ENCODE results near the gene LRP5.
"Not testable (repeated sequence)": the region's sequence is repeated elsewhere in the genome, so short reads cannot be mapped to it uniquely, and the experiment has no call there.

The LRP5 gene

GRCh38 chr11:68397256-68397655 is 84.9 kb downstream of the LRP5 start:
- CTCF ChIA-PET, result interaction anchor here (10.8 kb wide), 1 partner anchor 13 kb away, joined by 66 read pairs; no protein-coding TSS in a partner anchor
- H3K4me3 ChIP-seq (ENCODE audit: low read depth, low read length), result no peak overlapping the region
- no peak for TF ChIP-seq CTCF (IDR thresholded peaks at IDR 0.05; ENCODE audit: insufficient read depth, low read length, missing control alignments)
- no peak for DNase-seq (ENCODE audit: low read depth, low spot score)
- POLR2A ChIA-PET, result no interaction called here

GRCh38 chr11:68398995-68399851 is 86.8 kb downstream of the LRP5 start:
- no peak overlapping the region for H3K4me3 ChIP-seq (ENCODE audit: low read depth, low read length)
- ChIA-PET CTCF (interaction anchor here (1.0 to 10.8 kb wide), 2 partner anchors 15 to 142 kb away, joined by 3 to 66 read pairs; no protein-coding TSS in a partner anchor), POLR2A (no interaction called here)
- no peak for TF ChIP-seq CTCF (IDR thresholded peaks at IDR 0.05; ENCODE audit: insufficient read depth, low read length, missing control alignments)
- no peak for DNase-seq (ENCODE audit: low read depth, low spot score)

GRCh38 chr11:68399916-68400315 is 87.5 kb downstream of the LRP5 start:
- CTCF ChIA-PET, result interaction anchor here (1.0 to 10.8 kb wide), 3 partner anchors 16 to 142 kb away, joined by 3 to 66 read pairs (median 7); no protein-coding TSS in a partner anchor

GRCh38 chr11:68400584-68400983 is 88.2 kb downstream of the LRP5 start:
- POLR2A ChIA-PET; DNase-seq (ENCODE audit: low read depth, low spot score); H3K4me3 ChIP-seq (ENCODE audit: low read depth, low read length): not testable (repeated sequence)
- CTCF ChIA-PET, result interaction anchor here (2.5 to 10.8 kb wide), 2 partner anchors 17 to 102 kb away, joined by 7 to 66 read pairs; no protein-coding TSS in a partner anchor

More at GRCh38 chr11:68399916-68400315, 87.5 kb downstream of the LRP5 start:
- POLR2A ChIA-PET, result no interaction called here
- no peak for DNase-seq (ENCODE audit: low read depth, low spot score)
- H3K4me3 ChIP-seq (ENCODE audit: low read depth, low read length), result no peak overlapping the region
- TF ChIP-seq CTCF (IDR thresholded peaks at IDR 0.05; ENCODE audit: insufficient read depth, low read length, missing control alignments), result no peak

GRCh38 chr11:68401856-68402255 is 89.5 kb downstream of the LRP5 start:
- CTCF ChIA-PET, result interaction anchor here (0.6 to 2.5 kb wide), 6 partner anchors 12 to 144 kb away, joined by 3 to 7 read pairs (median 4); no protein-coding TSS in a partner anchor
- TF ChIP-seq CTCF (IDR thresholded peaks at IDR 0.05; ENCODE audit: insufficient read depth, low read length, missing control alignments), result no peak
- no peak for DNase-seq (ENCODE audit: low read depth, low spot score)
- H3K4me3 ChIP-seq (ENCODE audit: low read depth, low read length), result no peak overlapping the region
- POLR2A ChIA-PET, result no interaction called here

GRCh38 chr11:68402355-68403031 is 90.1 kb downstream of the LRP5 start:
- no peak for DNase-seq (ENCODE audit: low read depth, low spot score)
- ChIA-PET CTCF (interaction anchor here (1.0 to 2.5 kb wide), 3 partner anchors 13 to 104 kb away, joined by 3 to 7 read pairs (median 5); no protein-coding TSS in a partner anchor), POLR2A (no interaction called here)
- TF ChIP-seq CTCF (IDR thresholded peaks at IDR 0.05; ENCODE audit: insufficient read depth, low read length, missing control alignments), result no peak
- no peak overlapping the region for H3K4me3 ChIP-seq (ENCODE audit: low read depth, low read length)
